Measurements from ENCODE around the gene MYH15. TPM values are rescaled to one million over a fixed set of nuclear protein-coding genes. Genes with fewer than 3 reads are reported as not detected.

Gene MYH15
- total and polyA plus RNA-seq, 10 of the 15 experiments (the other 5 are each of a cell fraction or from before 2014, with no cell fraction given) = 0.05 to 0.27 (median 0.09) TPM; not detected in 1

DNA sequence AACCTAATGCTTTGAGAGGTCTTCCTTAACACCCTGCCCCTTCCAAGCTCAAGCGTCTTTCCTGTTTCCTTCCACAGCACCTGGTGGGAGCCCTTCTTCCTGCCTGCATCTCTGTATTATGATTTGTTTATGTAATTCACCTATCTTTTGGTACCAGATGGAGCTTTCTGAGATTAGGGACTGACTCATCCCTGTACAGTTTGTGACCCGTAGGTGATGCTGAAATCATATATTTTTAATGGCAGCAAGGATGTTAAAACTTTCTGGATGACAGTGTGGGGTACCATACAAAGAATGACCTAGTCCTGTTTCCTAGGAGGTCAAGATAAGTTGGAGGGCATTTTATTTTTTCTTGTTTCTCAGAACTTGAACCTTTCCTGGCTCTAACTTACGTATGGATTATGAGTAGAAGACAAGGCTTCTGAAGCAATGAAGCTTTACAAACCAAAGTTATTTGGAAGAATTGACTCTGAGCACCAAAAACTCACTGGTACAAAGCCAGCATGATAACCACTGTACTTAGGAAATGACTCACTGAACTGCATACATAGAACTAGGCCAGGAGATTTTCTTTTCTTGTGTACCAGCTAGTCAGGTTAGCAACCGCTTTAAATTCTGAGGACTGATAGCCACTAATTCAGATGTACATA lies 167.4 kb downstream of the MYH15 start (continued):
- TF ChIP-seq, protein P1, sequence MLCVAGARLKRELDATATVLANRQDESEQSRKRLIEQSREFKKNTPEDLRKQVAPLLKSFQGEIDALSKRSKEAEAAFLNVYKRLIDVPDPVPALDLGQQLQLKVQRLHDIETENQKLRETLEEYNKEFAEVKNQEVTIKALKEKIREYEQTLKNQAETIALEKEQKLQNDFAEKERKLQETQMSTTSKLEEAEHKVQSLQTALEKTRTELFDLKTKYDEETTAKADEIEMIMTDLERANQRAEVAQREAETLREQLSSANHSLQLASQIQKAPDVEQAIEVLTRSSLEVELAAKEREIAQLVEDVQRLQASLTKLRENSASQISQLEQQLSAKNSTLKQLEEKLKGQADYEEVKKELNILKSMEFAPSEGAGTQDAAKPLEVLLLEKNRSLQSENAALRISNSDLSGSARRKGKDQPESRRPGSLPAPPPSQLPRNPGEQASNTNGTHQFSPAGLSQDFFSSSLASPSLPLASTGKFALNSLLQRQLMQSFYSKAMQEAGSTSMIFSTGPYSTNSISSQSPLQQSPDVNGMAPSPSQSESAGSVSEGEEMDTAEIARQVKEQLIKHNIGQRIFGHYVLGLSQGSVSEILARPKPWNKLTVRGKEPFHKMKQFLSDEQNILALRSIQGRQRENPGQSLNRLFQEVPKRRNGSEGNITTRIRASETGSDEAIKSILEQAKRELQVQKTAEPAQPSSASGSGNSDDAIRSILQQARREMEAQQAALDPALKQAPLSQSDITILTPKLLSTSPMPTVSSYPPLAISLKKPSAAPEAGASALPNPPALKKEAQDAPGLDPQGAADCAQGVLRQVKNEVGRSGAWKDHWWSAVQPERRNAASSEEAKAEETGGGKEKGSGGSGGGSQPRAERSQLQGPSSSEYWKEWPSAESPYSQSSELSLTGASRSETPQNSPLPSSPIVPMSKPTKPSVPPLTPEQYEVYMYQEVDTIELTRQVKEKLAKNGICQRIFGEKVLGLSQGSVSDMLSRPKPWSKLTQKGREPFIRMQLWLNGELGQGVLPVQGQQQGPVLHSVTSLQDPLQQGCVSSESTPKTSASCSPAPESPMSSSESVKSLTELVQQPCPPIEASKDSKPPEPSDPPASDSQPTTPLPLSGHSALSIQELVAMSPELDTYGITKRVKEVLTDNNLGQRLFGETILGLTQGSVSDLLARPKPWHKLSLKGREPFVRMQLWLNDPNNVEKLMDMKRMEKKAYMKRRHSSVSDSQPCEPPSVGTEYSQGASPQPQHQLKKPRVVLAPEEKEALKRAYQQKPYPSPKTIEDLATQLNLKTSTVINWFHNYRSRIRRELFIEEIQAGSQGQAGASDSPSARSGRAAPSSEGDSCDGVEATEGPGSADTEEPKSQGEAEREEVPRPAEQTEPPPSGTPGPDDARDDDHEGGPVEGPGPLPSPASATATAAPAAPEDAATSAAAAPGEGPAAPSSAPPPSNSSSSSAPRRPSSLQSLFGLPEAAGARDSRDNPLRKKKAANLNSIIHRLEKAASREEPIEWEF (IDR thresholded peaks at IDR 0.05; ENCODE audit: insufficient replicate concordance, low read depth, low read length) = no peak
- TF ChIP-seq SMAD1 (IDR thresholded peaks at IDR 0.05; ENCODE audit: low read depth, partially characterized antibody) = no peak
- no peak for TF ChIP-seq TCF3 (IDR thresholded peaks at IDR 0.05; ENCODE audit: borderline replicate concordance, insufficient read depth, low read depth, low read length)
- TF ChIP-seq, protein P2, sequence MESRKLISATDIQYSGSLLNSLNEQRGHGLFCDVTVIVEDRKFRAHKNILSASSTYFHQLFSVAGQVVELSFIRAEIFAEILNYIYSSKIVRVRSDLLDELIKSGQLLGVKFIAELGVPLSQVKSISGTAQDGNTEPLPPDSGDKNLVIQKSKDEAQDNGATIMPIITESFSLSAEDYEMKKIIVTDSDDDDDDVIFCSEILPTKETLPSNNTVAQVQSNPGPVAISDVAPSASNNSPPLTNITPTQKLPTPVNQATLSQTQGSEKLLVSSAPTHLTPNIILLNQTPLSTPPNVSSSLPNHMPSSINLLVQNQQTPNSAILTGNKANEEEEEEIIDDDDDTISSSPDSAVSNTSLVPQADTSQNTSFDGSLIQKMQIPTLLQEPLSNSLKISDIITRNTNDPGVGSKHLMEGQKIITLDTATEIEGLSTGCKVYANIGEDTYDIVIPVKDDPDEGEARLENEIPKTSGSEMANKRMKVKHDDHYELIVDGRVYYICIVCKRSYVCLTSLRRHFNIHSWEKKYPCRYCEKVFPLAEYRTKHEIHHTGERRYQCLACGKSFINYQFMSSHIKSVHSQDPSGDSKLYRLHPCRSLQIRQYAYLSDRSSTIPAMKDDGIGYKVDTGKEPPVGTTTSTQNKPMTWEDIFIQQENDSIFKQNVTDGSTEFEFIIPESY (IDR thresholded peaks at IDR 0.05) = no peak
- no peak for TF ChIP-seq MTA2 (IDR thresholded peaks at IDR 0.05; ENCODE audit: low read depth)
- peak in 1 of 2 experiments; percentile 33; a peak in 1 of 4 replicates for TF ChIP-seq ETV6 (conservative IDR thresholded peaks at IDR 0.05 in 1 of 2, IDR thresholded peaks at IDR 0.05 in 1 of 2; ENCODE audit: borderline replicate concordance in 1 of 2, low read depth in 1 of 2)
- TF ChIP-seq NR2F1 (conservative IDR thresholded peaks at IDR 0.05) = no peak
- TF ChIP-seq MTA3 (IDR thresholded peaks at IDR 0.05; ENCODE audit: borderline replicate concordance, low read length) = no peak
- TF ChIP-seq RELA (IDR thresholded peaks at IDR 0.05; ENCODE audit: borderline replicate concordance, partially characterized antibody) = no peak
- TF ChIP-seq, protein P3, sequence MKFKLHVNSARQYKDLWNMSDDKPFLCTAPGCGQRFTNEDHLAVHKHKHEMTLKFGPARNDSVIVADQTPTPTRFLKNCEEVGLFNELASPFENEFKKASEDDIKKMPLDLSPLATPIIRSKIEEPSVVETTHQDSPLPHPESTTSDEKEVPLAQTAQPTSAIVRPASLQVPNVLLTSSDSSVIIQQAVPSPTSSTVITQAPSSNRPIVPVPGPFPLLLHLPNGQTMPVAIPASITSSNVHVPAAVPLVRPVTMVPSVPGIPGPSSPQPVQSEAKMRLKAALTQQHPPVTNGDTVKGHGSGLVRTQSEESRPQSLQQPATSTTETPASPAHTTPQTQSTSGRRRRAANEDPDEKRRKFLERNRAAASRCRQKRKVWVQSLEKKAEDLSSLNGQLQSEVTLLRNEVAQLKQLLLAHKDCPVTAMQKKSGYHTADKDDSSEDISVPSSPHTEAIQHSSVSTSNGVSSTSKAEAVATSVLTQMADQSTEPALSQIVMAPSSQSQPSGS (IDR thresholded peaks at IDR 0.05; ENCODE audit: low read length) = peak; percentile 57; the same call in 1 of the 2 replicates
- no peak for TF ChIP-seq PAX5 (IDR thresholded peaks at IDR 0.05; ENCODE audit: borderline replicate concordance, low read depth, low read length)
- TF ChIP-seq KAT2A (conservative IDR thresholded peaks at IDR 0.05; ENCODE audit: control insufficient read depth, low read depth, low read length) = no peak
- no peak for TF ChIP-seq YBX1 (IDR thresholded peaks at IDR 0.05)
- TF ChIP-seq EED (IDR thresholded peaks at IDR 0.05; ENCODE audit: low read depth) = no peak
- no peak for TF ChIP-seq CREB1 (IDR thresholded peaks at IDR 0.05; ENCODE audit: low read depth)
- peak; percentile 33; the same call in 1 of the 2 replicates for TF ChIP-seq MEF2A (IDR thresholded peaks at IDR 0.05; ENCODE audit: insufficient read depth, low read depth, low read length)

Data from GM12878 (cell line).